Measurements from ENCODE around the gene REXO1.

Gene REXO1

DNA sequence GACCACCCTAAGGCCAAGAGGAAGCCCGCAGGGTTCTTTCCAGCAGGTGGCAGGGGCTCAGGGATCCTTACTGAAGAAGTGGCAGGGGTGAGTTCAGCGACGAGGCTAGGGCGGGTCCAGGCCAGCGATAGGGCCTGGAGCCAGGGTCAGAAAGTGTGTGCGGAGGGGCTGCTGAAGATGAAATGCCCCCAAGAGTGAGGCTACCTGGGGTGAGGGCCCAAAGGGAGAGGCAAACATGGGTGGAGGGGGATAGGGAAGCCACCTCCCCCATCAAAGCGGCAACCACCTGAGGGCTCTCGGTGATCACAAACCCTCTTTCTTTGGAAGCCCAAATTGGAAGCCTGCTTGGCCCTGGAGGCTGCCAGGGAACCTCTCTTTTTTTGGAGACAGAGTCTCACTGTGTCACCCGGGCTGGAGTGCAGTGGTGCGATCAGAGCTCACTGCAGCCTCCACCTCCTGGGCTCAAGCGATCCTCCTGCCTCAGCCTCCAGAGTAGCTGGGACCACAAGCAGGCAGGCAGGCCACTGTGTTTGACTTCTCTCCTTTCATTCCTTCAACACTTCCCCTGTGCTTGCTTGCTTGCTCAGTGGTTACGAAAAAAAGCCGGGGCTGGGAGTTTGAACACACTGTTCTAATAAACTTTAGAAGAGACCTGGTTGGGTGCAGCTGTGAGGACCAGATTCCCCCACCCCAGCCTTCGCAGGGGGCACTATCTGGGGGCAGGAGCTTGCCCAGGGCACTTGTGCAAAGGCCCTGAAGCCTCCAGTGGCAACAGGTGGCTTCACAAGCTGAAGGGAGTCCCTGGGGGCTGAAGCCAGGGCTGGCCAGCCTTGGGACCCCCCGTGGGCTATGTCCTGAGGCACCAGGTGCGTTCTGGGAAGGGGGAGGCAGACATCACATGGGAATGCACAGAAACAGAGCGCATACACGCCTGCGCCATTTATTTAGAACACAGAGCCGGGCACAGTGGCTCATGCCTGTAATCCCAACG, 34.8 kb downstream of the REXO1 start:
- Histone ChIP-seq H3K9ac (ENCODE audit: low read depth in 1 of 2, low read length in 2 of 2) (peak overlapping the region; percentile 60 to 63), H3K4me1 (ENCODE audit: control insufficient read depth in 2 of 2, insufficient read depth in 2 of 2, low read length in 2 of 2) (peaks cover 14 to 15% of the 10 kb centered on the region in 2 donors), H3K9me3 (ENCODE audit: control insufficient read depth in 2 of 2, low read length in 2 of 2) (no peaks in the 10 kb centered on the region), H3K36me3 (ENCODE audit: control insufficient read depth in 2 of 2, insufficient read depth in 2 of 2, low read length in 2 of 2) (peaks cover 19 to 24% of the 10 kb centered on the region in 2 donors), H3K27ac (ENCODE audit: low read depth in 2 of 2, low read length in 2 of 2) (peak overlapping the region; percentile 74), H3K4me3 (ENCODE audit: low read length in 2 of 2) (peak overlapping the region; percentile 71 to 78), H3K27me3 (ENCODE audit: control insufficient read depth in 2 of 2, insufficient read depth in 2 of 2, low read length in 2 of 2) (no peaks in the 10 kb centered on the region)

DNA sequence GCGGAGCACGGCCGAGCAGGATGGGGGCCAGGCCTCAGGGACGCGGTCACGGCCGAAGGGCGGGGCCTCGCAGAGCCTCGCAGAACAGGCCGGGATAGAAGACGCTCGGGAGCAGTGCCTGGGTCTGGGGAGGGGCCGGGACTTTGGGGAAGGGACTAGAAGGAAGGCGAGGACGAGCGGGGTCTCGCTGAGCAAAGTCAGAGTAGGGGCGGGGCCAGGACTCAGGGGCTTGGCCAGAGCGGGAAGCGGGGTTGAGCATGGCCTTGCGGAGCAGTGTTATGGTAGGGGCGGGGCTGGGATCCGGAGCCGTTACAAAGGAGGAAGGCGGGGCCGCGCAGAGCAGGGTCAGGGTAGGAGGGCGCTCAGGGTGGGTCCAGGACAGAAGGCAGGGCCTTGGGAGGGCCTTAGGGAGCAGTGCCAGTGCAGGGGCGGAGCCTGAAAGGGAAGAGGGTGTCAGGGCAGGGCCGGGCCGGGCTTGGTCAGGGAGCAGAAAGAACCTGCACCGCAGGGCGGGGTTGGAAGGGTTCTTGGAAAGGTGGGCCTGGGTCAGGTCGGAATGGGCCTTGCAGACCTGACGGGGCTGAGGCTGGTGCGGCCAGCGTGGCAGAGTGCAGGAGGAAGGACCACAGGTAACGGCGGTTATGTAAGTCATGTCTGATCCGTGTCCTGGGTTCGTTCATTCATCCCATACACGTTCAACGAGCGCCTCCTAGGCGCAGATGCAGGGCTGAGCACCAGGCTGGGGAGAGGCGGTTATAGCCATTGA, 35.7 kb downstream of the REXO1 start:
- Histone ChIP-seq H3K36me3 (ENCODE audit: control insufficient read depth in 2 of 2, insufficient read depth in 2 of 2, low read length in 2 of 2) (peaks cover 10 to 15% of the 10 kb centered on the region in 2 donors), H3K9ac (ENCODE audit: low read depth in 1 of 2, low read length in 2 of 2) (peak overlapping the region; percentile 60 to 63), H3K4me3 (ENCODE audit: low read length in 2 of 2) (peak overlapping the region; percentile 71 to 78), H3K27me3 (ENCODE audit: control insufficient read depth in 2 of 2, insufficient read depth in 2 of 2, low read length in 2 of 2) (no peaks in the 10 kb centered on the region), H3K9me3 (ENCODE audit: control insufficient read depth in 2 of 2, low read length in 2 of 2) (no peaks in the 10 kb centered on the region), H3K4me1 (ENCODE audit: control insufficient read depth in 2 of 2, insufficient read depth in 2 of 2, low read length in 2 of 2) (peaks cover 14 to 15% of the 10 kb centered on the region in 2 donors), H3K27ac (ENCODE audit: low read depth in 2 of 2, low read length in 2 of 2) (peak overlapping the region; percentile 74)

DNA sequence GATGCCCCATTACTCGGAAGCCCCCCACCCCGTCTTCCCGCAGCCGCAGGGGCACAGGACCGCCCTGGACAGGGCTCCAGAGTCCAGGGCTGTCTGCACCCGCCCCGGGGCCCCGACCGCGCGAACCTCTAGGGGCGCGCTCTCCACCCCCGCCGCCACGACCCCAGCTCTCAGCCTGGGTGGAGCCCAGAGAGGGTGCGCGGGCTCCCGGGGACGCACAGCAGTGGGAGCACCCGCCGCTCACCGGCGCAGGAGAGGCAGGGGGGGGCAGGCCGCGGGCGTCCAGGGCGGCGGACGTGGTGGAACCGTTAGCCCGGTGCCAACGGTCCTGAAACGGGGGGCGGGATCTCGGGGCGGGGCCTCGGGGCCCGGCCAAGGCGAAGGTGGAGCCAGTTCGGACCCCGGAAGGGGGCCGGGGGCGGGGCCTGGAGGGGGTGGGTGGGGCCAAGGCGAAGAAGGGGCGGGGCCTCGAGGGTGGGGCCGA, 36.3 kb downstream of the REXO1 start, which contains the start of gene ATP8B3:
Gene ATP8B3 (minus strand): TSS at position 335 of the 484 bp plus-strand sequence. CDS start 540 bp downstream, outside the sequence.
- H3K9me3 ChIP-seq (ENCODE audit: control insufficient read depth in 2 of 2, low read length in 2 of 2) = no peaks in the 10 kb centered on the region
- H3K27ac ChIP-seq (ENCODE audit: low read depth in 2 of 2, low read length in 2 of 2) = peak within 1 kb of the TSS; percentile 74
- no peaks in the 10 kb centered on the region for H3K27me3 ChIP-seq (ENCODE audit: control insufficient read depth in 2 of 2, insufficient read depth in 2 of 2, low read length in 2 of 2)
- peak within 1 kb of the TSS; percentile 60 to 63 for H3K9ac ChIP-seq (ENCODE audit: low read depth in 1 of 2, low read length in 2 of 2)
- peaks cover 14 to 15% of the 10 kb centered on the region in 2 donors for H3K4me1 ChIP-seq (ENCODE audit: control insufficient read depth in 2 of 2, insufficient read depth in 2 of 2, low read length in 2 of 2)
- H3K4me3 ChIP-seq (ENCODE audit: low read length in 2 of 2) = peak within 1 kb of the TSS; percentile 71 to 78
- H3K36me3 ChIP-seq (ENCODE audit: control insufficient read depth in 2 of 2, insufficient read depth in 2 of 2, low read length in 2 of 2) = peaks cover 4 to 10% of the 10 kb centered on the region in 2 donors

DNA sequence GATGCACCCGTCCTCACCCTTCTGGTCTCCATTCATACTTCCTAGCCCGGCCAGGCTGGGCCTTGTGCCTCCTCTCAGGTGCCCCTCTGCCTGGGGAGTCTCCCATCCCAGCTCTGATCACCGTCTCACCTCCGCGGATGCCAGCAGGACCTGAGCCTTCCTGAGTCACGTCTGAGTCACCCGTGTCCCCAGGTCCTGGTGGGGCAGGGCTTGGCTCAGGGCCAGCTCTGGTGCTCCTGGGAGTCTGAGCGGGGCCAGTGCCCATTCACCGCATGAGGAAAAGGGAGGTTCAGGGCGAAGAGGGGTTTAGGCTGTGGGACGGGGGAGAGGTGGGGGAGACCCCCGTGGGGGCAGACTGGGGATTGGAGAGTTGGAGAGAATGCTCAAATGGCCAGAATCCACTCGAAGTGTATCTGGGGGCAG, 36.8 kb downstream of the REXO1 start:
- Histone ChIP-seq H3K9me3 (ENCODE audit: control insufficient read depth in 2 of 2, low read length in 2 of 2) (no peaks in the 10 kb centered on the region), H3K4me3 (ENCODE audit: low read length in 2 of 2) (peak overlapping the region; percentile 35 to 44), H3K27me3 (ENCODE audit: control insufficient read depth in 2 of 2, insufficient read depth in 2 of 2, low read length in 2 of 2) (no peaks in the 10 kb centered on the region), H3K36me3 (ENCODE audit: control insufficient read depth in 2 of 2, insufficient read depth in 2 of 2, low read length in 2 of 2) (peaks cover under 1 to 6% of the 10 kb centered on the region in 2 donors), H3K4me1 (ENCODE audit: control insufficient read depth in 2 of 2, insufficient read depth in 2 of 2, low read length in 2 of 2) (peaks cover 14 to 15% of the 10 kb centered on the region in 2 donors), H3K27ac (ENCODE audit: low read depth in 2 of 2, low read length in 2 of 2) (peak overlapping the region in 1 of 2 donors; percentile 26), H3K9ac (ENCODE audit: low read depth in 1 of 2, low read length in 2 of 2) (peak overlapping the region in 1 of 2 donors; percentile 10)

DNA sequence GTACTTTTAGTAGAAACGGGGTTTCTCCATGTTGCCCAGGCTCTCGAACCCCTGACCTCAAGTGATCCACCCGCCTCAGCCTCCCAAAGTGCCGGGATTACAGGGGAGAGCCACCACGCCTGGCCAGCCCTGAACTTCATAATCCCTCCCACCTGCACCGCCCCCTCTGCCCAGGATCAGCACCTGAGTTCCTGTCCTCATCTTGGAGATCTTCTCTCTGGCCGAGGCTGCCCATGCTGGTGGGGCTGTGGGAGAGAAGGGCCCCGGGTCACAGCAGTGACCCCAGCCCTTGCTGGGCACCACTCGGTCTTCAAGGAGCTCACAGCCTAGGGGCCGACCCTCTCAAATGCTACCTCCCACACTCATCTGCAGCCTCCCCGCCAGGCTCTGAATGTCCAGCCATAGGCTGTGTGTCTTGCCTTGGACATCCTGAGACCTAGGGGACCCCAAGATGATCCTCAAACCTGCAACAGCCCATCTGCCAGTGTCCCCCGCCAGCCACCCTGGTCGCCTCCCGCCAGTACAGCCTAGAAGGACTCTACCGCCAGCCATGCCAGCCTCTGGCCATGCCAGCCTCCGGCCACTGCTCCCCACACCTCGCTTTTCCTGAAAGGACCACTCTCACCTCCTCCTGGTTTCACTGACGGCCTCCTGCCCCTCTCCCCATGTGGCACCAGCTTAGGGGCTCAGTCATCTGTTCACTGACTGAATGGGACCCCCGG, 37.7 kb downstream of the REXO1 start:
- H3K9ac ChIP-seq (ENCODE audit: low read depth in 1 of 2, low read length in 2 of 2) = no peak overlapping the region
- H3K4me3 ChIP-seq (ENCODE audit: low read length in 2 of 2) = no peak overlapping the region
- H3K9me3 ChIP-seq (ENCODE audit: control insufficient read depth in 2 of 2, low read length in 2 of 2) = no peaks in the 10 kb centered on the region
- H3K27ac ChIP-seq (ENCODE audit: low read depth in 2 of 2, low read length in 2 of 2) = no peak overlapping the region
- no peaks in the 10 kb centered on the region for H3K36me3 ChIP-seq (ENCODE audit: control insufficient read depth in 2 of 2, insufficient read depth in 2 of 2, low read length in 2 of 2)
- H3K4me1 ChIP-seq (ENCODE audit: control insufficient read depth in 2 of 2, insufficient read depth in 2 of 2, low read length in 2 of 2) = peaks cover 14 to 15% of the 10 kb centered on the region in 2 donors
- no peaks in the 10 kb centered on the region for H3K27me3 ChIP-seq (ENCODE audit: control insufficient read depth in 2 of 2, insufficient read depth in 2 of 2, low read length in 2 of 2)

DNA sequence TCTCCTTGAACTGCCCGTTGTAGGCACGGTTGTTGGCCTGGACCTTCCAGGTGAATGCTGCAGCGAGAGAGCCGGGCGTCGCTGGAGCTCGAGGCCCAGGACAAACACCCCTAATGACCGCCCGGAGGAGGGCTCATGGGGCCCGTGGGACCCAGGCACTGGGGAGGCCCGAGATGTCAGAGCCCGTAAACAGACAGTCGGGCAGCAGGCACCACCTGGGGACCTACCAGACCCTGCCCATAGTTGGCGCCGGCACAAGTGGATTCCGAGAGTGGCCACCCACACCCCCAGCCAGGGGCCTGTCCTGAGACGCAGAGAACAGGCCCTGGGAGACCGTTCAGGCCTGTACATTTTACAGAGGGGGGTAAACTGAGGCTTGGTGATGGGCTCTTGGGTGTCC, 38.6 kb downstream of the REXO1 start:
- H3K4me3 ChIP-seq (ENCODE audit: low read length in 2 of 2) = no peak overlapping the region
- H3K27me3 ChIP-seq (ENCODE audit: control insufficient read depth in 2 of 2, insufficient read depth in 2 of 2, low read length in 2 of 2) = no peaks in the 10 kb centered on the region

DNA sequence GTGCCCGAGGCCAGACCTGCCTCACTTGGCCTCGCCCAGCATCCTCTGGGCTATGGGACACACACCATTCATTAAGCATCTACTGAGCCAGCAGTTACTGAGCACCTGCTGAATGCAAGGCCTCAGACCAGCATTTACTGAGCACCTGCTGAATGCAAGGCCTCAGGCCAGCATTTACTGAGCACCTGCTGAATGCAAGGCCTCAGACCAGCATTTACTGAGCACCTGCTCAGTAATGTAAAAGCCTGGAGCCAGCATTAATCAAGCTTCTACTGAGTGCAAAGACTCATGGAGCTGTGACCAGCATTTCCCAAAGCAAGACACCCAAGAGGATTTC, 39.9 kb downstream of the REXO1 start:
- no peak overlapping the region for H3K4me3 ChIP-seq (ENCODE audit: low read length in 2 of 2)
- no peak overlapping the region for H3K27ac ChIP-seq (ENCODE audit: low read depth in 2 of 2, low read length in 2 of 2)
- H3K36me3 ChIP-seq (ENCODE audit: control insufficient read depth in 2 of 2, insufficient read depth in 2 of 2, low read length in 2 of 2) = no peaks in the 10 kb centered on the region

More for the DNA sequence above, 38.6 kb downstream of the REXO1 start:
- Histone ChIP-seq H3K4me1 (ENCODE audit: control insufficient read depth in 2 of 2, insufficient read depth in 2 of 2, low read length in 2 of 2) (peaks cover 14 to 15% of the 10 kb centered on the region in 2 donors), H3K36me3 (ENCODE audit: control insufficient read depth in 2 of 2, insufficient read depth in 2 of 2, low read length in 2 of 2) (no peaks in the 10 kb centered on the region), H3K27ac (ENCODE audit: low read depth in 2 of 2, low read length in 2 of 2) (no peak overlapping the region), H3K9me3 (ENCODE audit: control insufficient read depth in 2 of 2, low read length in 2 of 2) (no peaks in the 10 kb centered on the region), H3K9ac (ENCODE audit: low read depth in 1 of 2, low read length in 2 of 2) (no peak overlapping the region)

DNA sequence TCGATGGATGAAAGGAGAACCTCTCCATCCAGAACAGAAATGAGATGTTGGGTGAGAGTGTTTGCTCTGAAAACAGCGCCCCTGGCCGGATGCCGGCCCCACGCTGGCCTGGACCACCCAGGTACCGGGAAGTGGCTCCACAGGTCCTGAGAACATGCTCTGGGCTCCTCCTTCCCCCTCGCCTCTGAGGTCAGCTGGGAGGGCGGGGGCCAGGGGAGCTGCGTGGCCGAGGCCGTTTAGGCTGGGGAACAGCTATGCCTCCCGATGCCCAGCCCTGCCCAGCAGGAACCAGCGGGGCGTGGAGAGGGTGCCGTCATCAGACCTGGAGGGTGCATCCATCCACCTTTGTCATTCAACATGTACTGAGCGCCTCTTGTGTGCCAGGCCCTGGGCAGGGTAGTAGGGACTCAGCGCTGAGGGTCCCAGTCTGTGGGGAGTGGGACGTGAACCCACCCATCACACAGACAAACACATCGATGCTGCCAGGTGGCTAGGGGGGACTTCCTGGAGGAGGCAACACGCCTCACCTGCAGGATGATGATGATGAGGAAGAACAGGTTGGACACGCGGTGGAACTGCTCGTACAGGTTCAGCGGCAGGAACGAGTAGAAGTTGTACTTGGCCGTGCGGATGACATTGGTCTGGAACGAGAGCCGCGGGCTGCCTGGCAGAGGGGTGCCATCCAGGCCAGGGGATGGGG, 40.4 kb downstream of the REXO1 start:
- no peak overlapping the region for H3K27ac ChIP-seq (ENCODE audit: low read depth in 2 of 2, low read length in 2 of 2)

More for the DNA sequence above, 39.9 kb downstream of the REXO1 start:
- Histone ChIP-seq H3K9me3 (ENCODE audit: control insufficient read depth in 2 of 2, low read length in 2 of 2) (no peaks in the 10 kb centered on the region), H3K4me1 (ENCODE audit: control insufficient read depth in 2 of 2, insufficient read depth in 2 of 2, low read length in 2 of 2) (peaks cover 12 to 14% of the 10 kb centered on the region in 2 donors), H3K9ac (ENCODE audit: low read depth in 1 of 2, low read length in 2 of 2) (no peak overlapping the region), H3K27me3 (ENCODE audit: control insufficient read depth in 2 of 2, insufficient read depth in 2 of 2, low read length in 2 of 2) (no peaks in the 10 kb centered on the region)

DNA sequence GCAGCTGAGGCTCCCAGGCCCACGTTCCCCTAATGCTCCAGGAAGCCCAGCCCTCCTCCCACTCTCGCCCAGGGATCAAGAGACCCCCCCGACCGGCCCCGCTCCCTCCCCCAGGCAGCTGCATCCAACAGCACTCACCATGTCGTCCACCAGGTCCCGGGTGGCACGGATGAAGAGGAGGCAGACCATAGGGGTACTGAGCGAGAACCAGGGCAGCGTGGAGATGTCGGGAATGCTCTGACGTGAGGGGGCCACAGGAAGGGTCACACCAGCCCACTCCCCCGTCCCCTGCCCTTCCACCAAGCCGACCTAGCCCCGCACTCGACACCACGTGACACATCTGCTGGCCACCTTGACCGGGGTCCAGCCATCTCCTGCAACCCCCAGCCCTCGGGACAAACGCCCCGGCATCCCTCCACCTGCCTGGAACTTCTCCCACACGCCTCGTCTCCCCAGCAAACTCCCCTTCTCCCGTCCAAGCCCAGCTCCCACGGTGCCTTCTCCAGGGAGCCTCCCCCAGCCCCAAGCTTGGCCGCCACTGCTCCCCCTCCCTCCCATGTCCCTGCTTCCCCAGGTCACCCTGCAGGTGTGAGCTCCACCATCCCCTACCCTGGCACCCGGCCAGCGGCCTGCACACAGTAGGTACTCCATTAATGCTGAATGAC, 41.1 kb downstream of the REXO1 start:
- H3K27ac ChIP-seq (ENCODE audit: low read depth in 2 of 2, low read length in 2 of 2) = no peak overlapping the region
- peaks cover 3 to 6% of the 10 kb centered on the region in 2 donors for H3K4me1 ChIP-seq (ENCODE audit: control insufficient read depth in 2 of 2, insufficient read depth in 2 of 2, low read length in 2 of 2)
- no peak overlapping the region for H3K4me3 ChIP-seq (ENCODE audit: low read length in 2 of 2)
- H3K9me3 ChIP-seq (ENCODE audit: control insufficient read depth in 2 of 2, low read length in 2 of 2) = no peaks in the 10 kb centered on the region
- H3K9ac ChIP-seq (ENCODE audit: low read depth in 1 of 2, low read length in 2 of 2) = no peak overlapping the region
- H3K27me3 ChIP-seq (ENCODE audit: control insufficient read depth in 2 of 2, insufficient read depth in 2 of 2, low read length in 2 of 2) = no peaks in the 10 kb centered on the region
- no peaks in the 10 kb centered on the region for H3K36me3 ChIP-seq (ENCODE audit: control insufficient read depth in 2 of 2, insufficient read depth in 2 of 2, low read length in 2 of 2)

More for the DNA sequence above, 40.4 kb downstream of the REXO1 start:
- Histone ChIP-seq H3K9ac (ENCODE audit: low read depth in 1 of 2, low read length in 2 of 2) (no peak overlapping the region), H3K4me3 (ENCODE audit: low read length in 2 of 2) (no peak overlapping the region), H3K4me1 (ENCODE audit: control insufficient read depth in 2 of 2, insufficient read depth in 2 of 2, low read length in 2 of 2) (peaks cover 7 to 9% of the 10 kb centered on the region in 2 donors), H3K27me3 (ENCODE audit: control insufficient read depth in 2 of 2, insufficient read depth in 2 of 2, low read length in 2 of 2) (no peaks in the 10 kb centered on the region), H3K36me3 (ENCODE audit: control insufficient read depth in 2 of 2, insufficient read depth in 2 of 2, low read length in 2 of 2) (no peaks in the 10 kb centered on the region), H3K9me3 (ENCODE audit: control insufficient read depth in 2 of 2, low read length in 2 of 2) (no peaks in the 10 kb centered on the region)

Measured in mucosa of rectum (tissue), 2 donors.